Measurements from ENCODE around the gene ZNF532.
"Not testable (repeated sequence)": the region's sequence is repeated elsewhere in the genome, so short reads cannot be mapped to it uniquely, and the experiment has no call there.

ZNF532 gene, protein sequence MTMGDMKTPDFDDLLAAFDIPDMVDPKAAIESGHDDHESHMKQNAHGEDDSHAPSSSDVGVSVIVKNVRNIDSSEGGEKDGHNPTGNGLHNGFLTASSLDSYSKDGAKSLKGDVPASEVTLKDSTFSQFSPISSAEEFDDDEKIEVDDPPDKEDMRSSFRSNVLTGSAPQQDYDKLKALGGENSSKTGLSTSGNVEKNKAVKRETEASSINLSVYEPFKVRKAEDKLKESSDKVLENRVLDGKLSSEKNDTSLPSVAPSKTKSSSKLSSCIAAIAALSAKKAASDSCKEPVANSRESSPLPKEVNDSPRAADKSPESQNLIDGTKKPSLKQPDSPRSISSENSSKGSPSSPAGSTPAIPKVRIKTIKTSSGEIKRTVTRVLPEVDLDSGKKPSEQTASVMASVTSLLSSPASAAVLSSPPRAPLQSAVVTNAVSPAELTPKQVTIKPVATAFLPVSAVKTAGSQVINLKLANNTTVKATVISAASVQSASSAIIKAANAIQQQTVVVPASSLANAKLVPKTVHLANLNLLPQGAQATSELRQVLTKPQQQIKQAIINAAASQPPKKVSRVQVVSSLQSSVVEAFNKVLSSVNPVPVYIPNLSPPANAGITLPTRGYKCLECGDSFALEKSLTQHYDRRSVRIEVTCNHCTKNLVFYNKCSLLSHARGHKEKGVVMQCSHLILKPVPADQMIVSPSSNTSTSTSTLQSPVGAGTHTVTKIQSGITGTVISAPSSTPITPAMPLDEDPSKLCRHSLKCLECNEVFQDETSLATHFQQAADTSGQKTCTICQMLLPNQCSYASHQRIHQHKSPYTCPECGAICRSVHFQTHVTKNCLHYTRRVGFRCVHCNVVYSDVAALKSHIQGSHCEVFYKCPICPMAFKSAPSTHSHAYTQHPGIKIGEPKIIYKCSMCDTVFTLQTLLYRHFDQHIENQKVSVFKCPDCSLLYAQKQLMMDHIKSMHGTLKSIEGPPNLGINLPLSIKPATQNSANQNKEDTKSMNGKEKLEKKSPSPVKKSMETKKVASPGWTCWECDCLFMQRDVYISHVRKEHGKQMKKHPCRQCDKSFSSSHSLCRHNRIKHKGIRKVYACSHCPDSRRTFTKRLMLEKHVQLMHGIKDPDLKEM (N-terminal part only)

GRCh38 chr18:58864146-58865032 lies at the start of gene ZNF532:
Gene ZNF532 (plus strand): TSS chr18:58864877. CDS start in a region left out here.
- DNase-seq, result peak; percentile 15

DNA sequence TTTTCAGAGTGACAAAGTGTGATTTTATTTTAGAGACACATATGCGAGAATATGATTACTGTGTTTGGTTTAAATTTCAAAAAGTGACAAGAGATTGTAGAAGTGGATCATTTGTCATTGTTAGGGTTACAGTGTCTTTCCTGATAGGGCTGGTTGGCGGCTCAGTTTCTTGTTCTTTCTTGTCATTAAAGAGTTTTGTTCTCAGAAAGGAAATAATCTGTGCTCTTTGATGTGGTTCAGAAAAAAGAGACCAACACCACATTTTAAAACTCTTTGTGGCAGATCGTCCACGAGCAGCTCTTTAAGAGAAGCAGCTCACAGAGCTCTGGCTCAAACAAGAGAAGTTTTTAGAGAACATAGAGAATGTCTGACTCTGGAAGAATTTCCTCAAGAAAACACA lies 45.6 kb upstream of the ZNF532 start:
- DNase-seq, result peak; percentile 39

- no peak for DNase-seq
These were observed 44.4 kb upstream of the ZNF532 start for GRCh38 chr18:58820251-58820650.

- DNase-seq, result no peak
These were observed 41.7 kb upstream of the ZNF532 start for GRCh38 chr18:58822944-58823343.

GRCh38 chr18:58823412-58823811 lies 41.3 kb upstream of the ZNF532 start:
- DNase-seq, result no peak

DNA sequence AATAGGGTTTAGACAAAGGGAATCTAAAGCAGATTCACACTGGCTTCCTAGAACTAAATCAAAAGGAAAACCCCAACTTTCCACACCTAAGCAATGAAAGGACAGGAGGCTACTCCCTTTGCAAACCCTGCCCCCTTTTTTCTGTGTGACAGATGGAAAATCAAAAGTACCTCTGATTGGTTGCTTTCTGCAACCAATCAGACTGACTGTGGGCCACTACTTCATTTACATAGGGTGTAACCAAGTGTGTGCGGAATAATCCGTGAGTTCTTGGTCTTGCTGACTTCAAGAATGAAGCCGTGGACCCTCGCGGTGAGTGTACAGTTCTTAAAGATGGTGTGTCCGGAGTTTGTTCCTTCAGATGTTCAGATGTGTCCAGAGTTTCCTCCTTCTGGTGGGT lies 37.8 kb upstream of the ZNF532 start:
- not testable (repeated sequence) for DNase-seq

- DNase-seq, result no peak
These were observed 37.2 kb upstream of the ZNF532 start for GRCh38 chr18:58827428-58827827.

- DNase-seq, result no peak
These were observed 36.8 kb upstream of the ZNF532 start for GRCh38 chr18:58827886-58828285.

DNA sequence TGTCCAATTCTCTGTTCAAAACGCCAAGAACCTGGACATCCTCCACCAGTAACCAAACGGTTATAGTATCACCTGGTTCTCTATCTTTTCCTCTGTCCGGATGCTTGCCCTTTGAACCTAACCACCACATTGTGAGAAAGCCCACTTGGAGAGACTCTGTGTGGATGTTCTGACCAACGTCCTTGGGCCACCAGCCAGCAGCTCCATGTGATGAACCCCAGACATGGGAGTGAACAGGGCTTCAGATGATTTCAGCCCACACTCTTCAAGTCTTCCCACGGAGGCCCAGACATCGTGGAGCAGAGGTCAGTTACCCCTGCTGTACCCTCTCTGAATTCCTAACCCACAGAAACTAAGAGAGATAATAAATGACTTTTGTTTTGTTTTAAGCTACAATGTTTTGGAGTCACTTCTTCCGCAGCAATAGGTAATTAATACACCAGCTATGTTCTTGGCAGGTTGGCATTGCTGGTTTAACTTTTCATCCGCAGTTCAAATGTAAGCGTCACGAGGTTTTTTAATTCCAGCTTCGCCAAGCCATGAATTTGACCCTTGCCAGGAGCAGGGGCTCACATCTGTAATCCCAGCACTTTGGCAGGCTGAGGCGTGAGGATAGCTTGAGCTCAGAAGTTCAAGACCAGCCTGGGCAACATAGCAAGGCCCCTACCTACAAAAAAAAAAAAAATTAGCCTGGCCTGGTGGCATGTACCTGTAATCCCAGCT lies 36.1 kb upstream of the ZNF532 start:
- DNase-seq, result no peak

DNA sequence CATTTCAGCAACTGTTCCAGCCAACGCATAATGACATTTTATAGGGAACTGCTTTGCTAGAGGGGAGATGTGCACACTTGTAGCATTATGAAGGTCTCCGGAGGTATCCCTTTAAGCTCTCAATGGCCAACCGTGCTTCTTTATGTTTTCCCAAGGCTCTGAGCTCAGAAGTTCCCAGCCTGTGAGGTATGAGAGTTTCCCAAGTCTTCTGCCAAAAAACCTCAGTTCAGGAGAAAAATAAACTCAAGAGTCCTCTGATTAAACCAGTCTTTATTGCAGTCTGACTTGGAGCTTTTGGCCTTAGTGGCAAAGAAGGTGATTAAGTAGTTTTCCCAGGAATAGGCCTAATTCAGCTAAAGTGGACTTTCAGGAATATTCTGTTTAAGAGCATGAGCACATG lies 35.4 kb upstream of the ZNF532 start:
- no peak for DNase-seq

DNA sequence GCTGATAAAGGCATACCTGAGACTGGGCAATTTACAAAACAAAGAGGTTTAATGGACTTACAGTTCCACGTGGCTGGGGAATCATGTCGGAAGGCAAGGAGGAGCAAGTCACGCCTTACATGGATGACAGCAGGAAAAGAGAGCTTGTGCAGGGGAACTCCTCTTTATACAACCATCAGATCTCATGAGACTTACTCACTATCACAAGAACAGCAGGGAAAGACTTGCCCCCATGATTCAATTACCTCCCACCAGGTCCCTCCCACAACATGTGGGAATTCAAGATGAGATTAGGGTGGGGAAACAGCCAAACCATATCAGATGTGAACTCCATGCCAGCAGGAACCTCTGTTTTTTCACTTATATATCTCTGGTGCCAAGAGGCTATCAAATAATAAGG lies 34.8 kb upstream of the ZNF532 start:
- DNase-seq, result not testable (repeated sequence)

DNA sequence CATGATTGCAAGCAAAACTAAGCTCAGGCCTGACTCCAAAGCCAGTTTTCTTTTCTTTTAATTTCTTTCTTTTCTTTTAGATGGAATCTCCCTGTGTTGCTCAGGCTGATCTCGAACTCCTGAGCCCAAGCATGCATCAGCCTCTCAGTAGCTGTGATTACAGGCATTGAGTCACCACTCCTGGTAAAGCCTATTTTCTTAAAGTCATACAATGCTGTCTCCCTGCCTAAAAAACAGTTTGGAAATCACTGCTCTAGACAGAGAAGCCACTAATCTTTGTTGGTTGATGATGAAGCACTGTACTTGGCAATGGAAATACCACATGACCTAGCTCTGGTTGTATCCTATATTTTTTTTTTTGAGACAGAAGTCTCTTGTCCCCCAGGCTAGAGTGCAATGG lies 33.1 kb upstream of the ZNF532 start:
- DNase-seq, result no peak

GRCh38 chr18:58838165-58838860 lies 26.4 kb upstream of the ZNF532 start:
- no peak for DNase-seq

DNA sequence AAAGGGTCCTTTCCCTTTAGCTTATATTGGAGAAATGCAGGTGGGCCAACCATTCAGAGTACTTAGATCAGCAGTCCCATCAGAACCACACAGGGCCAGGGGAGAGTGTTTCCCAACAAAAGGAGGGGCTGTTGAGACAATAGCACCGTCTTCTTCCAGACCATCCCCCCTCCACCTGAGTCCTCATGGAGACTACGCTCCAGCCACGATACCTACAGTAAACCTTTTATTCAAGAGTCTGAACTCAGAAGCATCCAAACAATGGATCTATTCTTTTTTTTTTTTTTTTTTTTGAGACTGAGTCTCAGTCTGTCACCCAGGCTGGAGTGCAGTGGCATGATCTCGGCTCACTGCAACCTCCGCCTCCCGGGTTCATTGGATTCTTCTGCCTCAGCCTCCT lies 25.7 kb upstream of the ZNF532 start:
- no peak for DNase-seq

- DNase-seq, result no peak
These were observed 21.5 kb upstream of the ZNF532 start for GRCh38 chr18:58842978-58843687.

GRCh38 chr18:58843688-58844035 lies 21.0 kb upstream of the ZNF532 start:
- DNase-seq, result no peak

GRCh38 chr18:58844871-58845270 lies 19.8 kb upstream of the ZNF532 start:
- no peak for DNase-seq

DNA sequence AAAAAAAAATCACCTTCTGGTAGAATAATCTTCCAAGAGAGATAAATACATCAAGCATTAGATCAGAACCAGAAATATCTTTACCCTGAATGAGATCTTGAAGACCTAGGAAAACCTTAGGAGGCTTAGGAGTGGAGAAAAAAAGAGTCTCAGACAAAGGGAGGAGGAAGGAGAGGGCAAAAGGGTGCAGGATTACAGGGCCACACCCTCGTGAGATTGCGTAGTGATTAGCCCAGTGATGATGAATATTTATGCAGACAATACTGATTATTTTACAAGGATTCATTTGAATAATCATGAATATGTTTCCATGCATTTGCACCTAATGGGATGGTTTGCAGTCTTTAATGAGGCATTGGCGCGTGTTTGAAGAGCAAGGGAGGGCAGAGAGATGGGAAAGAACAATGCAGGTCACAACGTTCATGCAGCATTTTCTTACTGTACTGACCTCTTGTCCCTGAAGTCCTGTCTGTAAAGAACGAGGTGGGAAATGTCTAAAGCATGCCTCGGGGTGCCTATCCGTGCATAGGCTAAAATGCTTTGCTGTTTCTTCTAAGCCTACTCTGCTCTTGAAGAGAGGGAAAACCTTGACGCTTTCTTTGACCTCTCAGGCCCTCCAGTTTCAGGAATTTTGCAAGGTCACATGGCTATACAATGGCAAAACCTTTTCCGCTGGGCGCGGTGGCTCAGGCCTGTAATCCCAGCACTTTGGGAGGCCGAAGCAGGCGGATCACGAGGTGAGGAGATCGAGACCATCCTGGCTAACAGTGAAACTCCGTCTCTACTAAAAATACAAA lies 18.6 kb upstream of the ZNF532 start:
- no peak for DNase-seq

DNA sequence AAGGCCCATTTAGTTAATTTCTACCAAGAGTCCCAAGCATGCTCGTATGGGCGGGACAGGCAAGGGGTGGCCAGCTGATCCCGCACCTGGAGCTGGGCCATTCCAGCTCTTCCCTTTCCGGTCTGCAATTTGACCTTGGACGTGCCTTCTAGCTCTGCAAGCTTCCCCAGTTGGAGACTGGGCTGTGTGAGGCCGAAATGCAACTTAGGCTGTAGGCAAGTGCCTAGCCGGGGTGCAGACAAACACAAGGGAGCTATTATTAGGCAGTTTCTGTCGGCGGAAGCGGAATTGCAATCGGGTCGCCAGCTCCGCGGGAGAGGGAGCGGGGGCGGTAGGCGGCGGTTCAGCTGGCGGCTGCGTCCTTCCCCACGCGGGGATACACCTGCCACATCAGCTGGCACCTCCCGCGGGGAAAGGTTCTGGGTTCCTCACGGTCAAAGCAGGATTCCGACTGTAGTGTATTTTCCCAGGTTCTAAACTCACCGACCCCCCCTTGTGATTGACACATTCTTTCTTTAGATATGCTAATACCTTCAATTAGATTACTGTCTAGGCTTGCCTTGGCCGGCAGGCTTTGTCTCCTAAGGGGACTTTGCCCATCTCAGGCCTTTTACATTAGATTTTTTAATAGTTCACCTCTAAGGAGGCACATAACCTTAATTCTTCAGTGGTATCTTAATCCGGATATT lies 17.1 kb upstream of the ZNF532 start:
- DNase-seq, result no peak
